PC-3 (cell line): ENCODE data around the gene FBXW2. TPM values are rescaled to one million over a fixed set of nuclear protein-coding genes. Genes with fewer than 3 reads are reported as not detected.

Experiments used
- ATAC-seq: fragments of 200-7000 bp; cut with Tn5 transposase; 2 replicates; pipeline ENCODE4 v1.9.1; 2020; ENCODE audit warnings: mild to moderate bottlenecking, moderate library complexity
- BruUV-seq: library from RNA; stranded (reverse); fragments of 400-500 nt; replicated peaks from 2 replicates; lab custom pipeline; 2021; lab: Mats Ljungman, UMichigan
- CTCF ChIA-PET: fragments of 300-600 bp; sonication (Branson Sonifier 250); formaldehyde crosslinking; loops from one replicate; lab custom pipeline; 2022; ENCODE audit warnings: antibody characterized with exemption; lab: Charles Lee
- POLR2A ChIA-PET: fragments of 300-600 bp; sonication (Branson Sonifier 250); formaldehyde crosslinking; loops from one replicate; lab custom pipeline; 2022; ENCODE audit warnings: antibody characterized with exemption; ENCODE audit not compliant: unreplicated experiment; lab: Charles Lee
- DNase-seq: peaks from one replicate; pipeline ENCODE4 v3.0.0-alpha.2; 2015
- H2AFZ ChIP-seq: fragments of 300-600 bp; sonication (generic); 2 replicates; pipeline ENCODE4 v1.6.0; 2016; ENCODE audit warnings: antibody characterized with exemption, low read length
- H3F3A ChIP-seq: fragments of 300-600 bp; sonication (generic); one replicate; pipeline ENCODE4 v1.6.0; 2017; ENCODE audit warnings: antibody characterized with exemption, low read length, control low read depth, mild to moderate bottlenecking; ENCODE audit not compliant: unreplicated experiment
- H3K27ac ChIP-seq: fragments of 300-600 bp; sonication (generic); 2 replicates; pipeline ENCODE4 v1.5.1; 2016; ENCODE audit warnings: mild to moderate bottlenecking, low read length
- H3K27me3 ChIP-seq: fragments of 300-600 bp; sonication (generic); 2 replicates; pipeline ENCODE4 v1.6.1; 2016; ENCODE audit warnings: low read length, mixed read lengths
- H3K36me3 ChIP-seq: fragments of 300-600 bp; sonication (generic); 2 replicates; pipeline ENCODE4 v1.6.1; 2016; ENCODE audit warnings: low read depth, mixed run types, low read length, mixed read lengths
- H3K4me1 ChIP-seq: fragments of 300-600 bp; sonication (generic); 2 replicates; pipeline ENCODE4 v1.5.1; 2016; ENCODE audit warnings: low read length; ENCODE audit not compliant: insufficient read depth
- H3K4me2 ChIP-seq: fragments of 300-600 bp; sonication (generic); 2 replicates; pipeline ENCODE4 v1.6.0; 2016; ENCODE audit warnings: low read length
- H3K4me3 ChIP-seq: fragments of 300-600 bp; sonication (generic); 2 replicates; pipeline ENCODE4 v1.5.1; 2016; ENCODE audit warnings: mild to moderate bottlenecking, low read length, mixed read lengths
- H3K79me2 ChIP-seq: fragments of 300-600 bp; sonication (generic); 2 replicates; pipeline ENCODE4 v1.6.1; 2017; ENCODE audit warnings: low read length, mixed read lengths
- H3K9ac ChIP-seq: fragments of 300-600 bp; sonication (generic); 2 replicates; pipeline ENCODE4 v1.6.0; 2016; ENCODE audit warnings: mild to moderate bottlenecking, low read length
- H3K9me2 ChIP-seq: fragments of 300-600 bp; sonication (generic); replicated peaks from 2 replicates; pipeline ENCODE4 v1.6.1; 2016; ENCODE audit warnings: mixed run types, low read length, mixed read lengths
- H3K9me3 ChIP-seq: fragments of 300-600 bp; sonication (generic); 2 replicates; pipeline ENCODE4 v1.6.1; 2016; ENCODE audit warnings: low read length, mixed read lengths
- H4K20me1 ChIP-seq: fragments of 300-600 bp; sonication (generic); 2 replicates; pipeline ENCODE4 v1.6.1; 2016; ENCODE audit warnings: low read length, mixed read lengths
- EZH2 ChIP-seq: fragments of 300-600 bp; sonication (generic); IDR thresholded peaks from one replicate; pipeline ENCODE4 v1.6.1; 2017; ENCODE audit warnings: antibody characterized with exemption, mild to moderate bottlenecking, low read length; ENCODE audit not compliant: unreplicated experiment
- EZH2phosphoT487 ChIP-seq: fragments of 300-600 bp; sonication (generic); IDR thresholded peaks from 2 replicates; pipeline ENCODE4 v1.6.1; 2018; ENCODE audit warnings: mild to moderate bottlenecking, antibody characterized with exemption, low read length, borderline replicate concordance
- intact Hi-C: fragments of 100-400 bp; cut with micrococcal nuclease; formaldehyde crosslinking; loops from 2 replicates; pipeline ENCODE4 v1.9.0; 2023
- total RNA-seq: library from RNA; depleted of rRNA; stranded (reverse); fragments of >200 nt; gene quantifications from 2 replicates; pipeline ENCODE4 v1.2.3, GENCODE V29; 2014
- TF ChIP-seq, protein P1 (sequence below): fragments of 300-600 bp; sonication (generic); conservative IDR thresholded peaks from 2 replicates; pipeline ENCODE4 v1.5.1; 2017; ENCODE audit warnings: antibody characterized with exemption, low read depth, mild to moderate bottlenecking, low read length

The FBXW2 gene
- total RNA-seq, 1 experiment from 2014 or later, result 30.5 TPM

DNA sequence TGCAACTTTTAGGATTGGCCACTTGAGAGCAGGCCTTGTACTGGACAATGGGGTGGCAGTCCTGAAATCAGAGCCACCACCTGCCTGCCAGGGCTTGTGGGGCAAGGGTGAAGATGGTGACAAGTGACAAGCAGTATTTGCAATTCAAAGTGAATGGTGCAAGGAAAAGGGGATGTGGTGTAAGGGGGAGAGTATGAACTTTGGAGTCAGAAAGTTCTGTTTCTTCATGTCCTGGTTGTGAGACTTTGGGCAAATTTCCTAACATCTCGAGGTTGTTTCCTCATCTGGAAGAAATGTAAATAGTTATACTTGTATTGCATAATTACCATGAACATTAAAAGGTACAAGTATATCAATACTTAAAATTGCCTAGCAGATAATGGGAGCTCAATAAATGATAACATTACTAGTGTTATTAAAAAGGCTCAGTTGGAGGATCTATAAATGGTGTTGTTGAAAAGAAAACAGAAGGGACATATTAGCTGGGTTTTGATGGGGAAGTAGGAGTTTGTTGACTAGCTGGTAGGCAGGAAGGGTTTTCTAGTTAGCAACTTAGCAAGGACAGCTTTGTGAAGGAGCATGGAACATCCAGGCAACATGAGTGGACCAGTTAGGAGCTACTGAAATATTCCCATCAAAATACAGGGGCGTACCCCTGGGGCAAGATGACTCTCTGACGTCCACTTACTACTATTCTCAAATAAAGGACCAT, 57.6 kb downstream of the FBXW2 start:
- ATAC-seq (no peak), DNase-seq (no peak)
- intact Hi-C loops, result no loop called here
- Histone ChIP-seq H2AFZ (no peak overlapping the region), H3K9ac (no peak overlapping the region), H4K20me1 (no peaks in the 10 kb centered on the region), H3K27ac (no peak overlapping the region), H3K9me2 (no peaks in the 10 kb centered on the region), H3K36me3 (no peaks in the 10 kb centered on the region), H3K27me3 (no peaks in the 10 kb centered on the region), H3F3A (no peaks in the 10 kb centered on the region), H3K4me3 (no peak overlapping the region), H3K79me2 (no peaks in the 10 kb centered on the region), H3K4me2 (no peak overlapping the region), H3K4me1 (peaks cover 17% of the 10 kb centered on the region), H3K9me3 (no peaks in the 10 kb centered on the region)
- ChIA-PET POLR2A (no interaction called here), CTCF (no interaction called here)
- no TSS peak for BruUV-seq
- TF ChIP-seq EZH2phosphoT487 (no peak), EZH2 (no peak)
- TF ChIP-seq, protein P1, sequence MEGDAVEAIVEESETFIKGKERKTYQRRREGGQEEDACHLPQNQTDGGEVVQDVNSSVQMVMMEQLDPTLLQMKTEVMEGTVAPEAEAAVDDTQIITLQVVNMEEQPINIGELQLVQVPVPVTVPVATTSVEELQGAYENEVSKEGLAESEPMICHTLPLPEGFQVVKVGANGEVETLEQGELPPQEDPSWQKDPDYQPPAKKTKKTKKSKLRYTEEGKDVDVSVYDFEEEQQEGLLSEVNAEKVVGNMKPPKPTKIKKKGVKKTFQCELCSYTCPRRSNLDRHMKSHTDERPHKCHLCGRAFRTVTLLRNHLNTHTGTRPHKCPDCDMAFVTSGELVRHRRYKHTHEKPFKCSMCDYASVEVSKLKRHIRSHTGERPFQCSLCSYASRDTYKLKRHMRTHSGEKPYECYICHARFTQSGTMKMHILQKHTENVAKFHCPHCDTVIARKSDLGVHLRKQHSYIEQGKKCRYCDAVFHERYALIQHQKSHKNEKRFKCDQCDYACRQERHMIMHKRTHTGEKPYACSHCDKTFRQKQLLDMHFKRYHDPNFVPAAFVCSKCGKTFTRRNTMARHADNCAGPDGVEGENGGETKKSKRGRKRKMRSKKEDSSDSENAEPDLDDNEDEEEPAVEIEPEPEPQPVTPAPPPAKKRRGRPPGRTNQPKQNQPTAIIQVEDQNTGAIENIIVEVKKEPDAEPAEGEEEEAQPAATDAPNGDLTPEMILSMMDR, result no peak

DNA sequence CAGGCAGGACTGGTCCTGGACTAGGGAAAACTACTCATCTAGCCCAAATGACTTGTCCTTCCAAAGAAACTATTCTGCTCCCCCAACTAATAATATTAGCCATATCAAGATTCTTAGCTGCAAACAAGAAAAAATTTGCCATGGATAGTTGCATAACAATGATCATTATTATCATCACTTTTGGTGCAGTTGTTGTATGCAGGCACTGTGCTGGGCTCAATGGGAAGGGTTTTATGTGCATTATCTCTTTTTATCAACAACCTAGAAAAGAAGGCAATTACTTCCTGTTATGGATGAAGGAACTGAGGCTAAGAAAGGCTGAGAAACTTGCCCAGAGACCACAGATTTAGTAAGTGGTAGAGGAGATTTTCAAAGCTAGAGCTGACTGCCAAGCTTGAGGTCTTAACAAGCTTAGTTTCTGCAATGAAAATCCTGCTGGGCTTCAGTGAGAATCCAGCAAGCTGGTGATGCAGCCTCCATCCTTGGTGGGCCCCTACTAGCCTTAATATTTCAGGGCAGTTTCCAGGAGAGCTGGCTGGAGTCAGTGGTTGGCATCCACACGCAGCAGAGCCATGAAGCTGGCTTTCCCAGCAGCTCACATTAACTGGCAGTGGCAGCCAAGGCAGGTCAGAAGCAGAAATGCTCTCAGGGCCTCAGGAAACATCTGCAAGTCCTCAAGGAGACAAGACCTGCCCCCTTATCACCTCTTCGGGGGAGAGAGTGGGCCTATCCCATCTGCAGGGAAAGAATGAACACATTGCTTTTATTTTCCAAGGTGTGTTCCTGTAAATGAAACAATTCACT, 58.4 kb downstream of the FBXW2 start:
- Histone ChIP-seq H3K4me2 (no peak overlapping the region), H3F3A (no peaks in the 10 kb centered on the region), H3K4me3 (no peak overlapping the region), H3K36me3 (no peaks in the 10 kb centered on the region), H3K9me3 (no peaks in the 10 kb centered on the region), H3K9me2 (no peaks in the 10 kb centered on the region), H3K9ac (no peak overlapping the region), H4K20me1 (no peaks in the 10 kb centered on the region), H3K27ac (no peak overlapping the region), H2AFZ (no peak overlapping the region), H3K27me3 (no peaks in the 10 kb centered on the region), H3K79me2 (no peaks in the 10 kb centered on the region), H3K4me1 (peaks cover 21% of the 10 kb centered on the region)
- ChIA-PET POLR2A (no interaction called here), CTCF (no interaction called here)
- BruUV-seq, result no TSS peak
- DNase-seq (no peak), ATAC-seq (no peak)
- intact Hi-C loops, result no loop called here
- TF ChIP-seq, protein P1, result no peak
- TF ChIP-seq EZH2 (no peak), EZH2phosphoT487 (no peak)

DNA sequence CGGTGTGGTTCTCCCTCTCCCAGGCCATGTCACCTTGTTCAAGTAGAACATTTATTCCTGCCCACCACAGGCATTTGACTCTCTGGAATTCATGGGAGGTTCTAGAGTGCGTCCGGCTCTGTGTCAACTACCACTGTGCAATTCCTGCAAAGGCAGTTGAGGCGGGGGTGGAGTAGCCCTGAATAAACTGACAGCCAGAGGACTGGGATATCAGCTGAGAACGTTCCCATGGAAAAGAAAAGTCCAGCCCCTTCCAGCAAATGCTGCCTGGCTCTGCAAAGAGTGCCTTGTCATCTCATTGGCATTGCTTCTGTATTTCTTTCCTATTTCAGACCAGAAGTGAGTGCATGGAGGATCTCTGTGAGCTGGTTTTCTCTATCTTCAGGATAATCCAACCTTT, 60.0 kb downstream of the FBXW2 start:
- Histone ChIP-seq H4K20me1 (no peaks in the 10 kb centered on the region), H3K4me2 (no peak overlapping the region), H3K27me3 (no peaks in the 10 kb centered on the region), H2AFZ (no peak overlapping the region), H3K79me2 (no peaks in the 10 kb centered on the region), H3K27ac (no peak overlapping the region), H3K9me2 (no peaks in the 10 kb centered on the region), H3K4me3 (no peak overlapping the region), H3K4me1 (peaks cover 25% of the 10 kb centered on the region), H3K9me3 (no peaks in the 10 kb centered on the region), H3K36me3 (no peaks in the 10 kb centered on the region), H3F3A (no peaks in the 10 kb centered on the region), H3K9ac (no peak overlapping the region)
- DNase-seq (no peak), ATAC-seq (no peak)
- intact Hi-C loops, result no loop called here
- no TSS peak for BruUV-seq
- POLR2A ChIA-PET, result no interaction called here
- CTCF ChIA-PET, result no interaction called here
- TF ChIP-seq EZH2phosphoT487 (no peak), EZH2 (no peak)
- TF ChIP-seq, protein P1, result no peak
